CD14-positive monocyte (primary cell): ENCODE results near the gene CACNA1C. TPM values are rescaled to one million over a fixed set of nuclear protein-coding genes. Genes with fewer than 3 reads are reported as not detected.

Source experiments
- DNase-seq, 3 donors: peaks; one replicate each; pipeline ENCODE4 v3.0.0-alpha.2; 2011 to 2022
- H2AFZ ChIP-seq: 2 replicates; pipeline ENCODE4 v1.6.0; 2012; ENCODE audit warnings: mild to moderate bottlenecking, low read depth, low read length, inconsistent platforms; ENCODE audit not compliant: insufficient read depth, poor library complexity, severe bottlenecking
- H3K27ac ChIP-seq, 2 donors: 1 replicate in 1 of 2; 2 replicates in 1 of 2; pipeline ENCODE4 v1.5.1; 2012 to 2013; ENCODE audit warnings: low read length in 2 of 2, control low read depth in 1 of 2, inconsistent platforms in 1 of 2, low read depth in 1 of 2, mild to moderate bottlenecking in 1 of 2
- H3K27me3 ChIP-seq, 2 donors: one replicate each; pipeline versions ENCODE4 v1.6.0 to v1.6.1; 2011 to 2013; ENCODE audit warnings: low read length in 2 of 2; ENCODE audit not compliant: control insufficient read depth in 2 of 2, insufficient read depth in 2 of 2
- H3K36me3 ChIP-seq, 2 donors: replicated peaks in 1 of 2; 1 replicate in 1 of 2; 2 replicates in 1 of 2; pipeline versions ENCODE4 v1.5.1 to v1.6.1; 2012 to 2013; ENCODE audit warnings: low read length in 2 of 2, control low read depth in 1 of 2, inconsistent platforms in 1 of 2, mild to moderate bottlenecking in 1 of 2; ENCODE audit not compliant: insufficient read depth in 2 of 2, control insufficient read depth in 1 of 2
- H3K4me1 ChIP-seq, 2 donors: 1 replicate in 1 of 2; 2 replicates in 1 of 2; pipeline versions ENCODE4 v1.5.1 to v1.6.1; 2012 to 2013; ENCODE audit warnings: low read length in 2 of 2, control low read depth in 1 of 2, inconsistent platforms in 1 of 2, mild to moderate bottlenecking in 1 of 2, moderate library complexity in 1 of 2; ENCODE audit not compliant: insufficient read depth in 2 of 2, control insufficient read depth in 1 of 2
- H3K4me2 ChIP-seq: replicated peaks from 2 replicates; pipeline ENCODE3; 2012; ENCODE audit warnings: low read length, moderate library complexity, mild to moderate bottlenecking; ENCODE audit not compliant: poor library complexity, severe bottlenecking; ENCODE audit errors: extremely low read depth
- H3K4me3 ChIP-seq, 3 experiments: fragments of 200-600 bp in 1 of 3; sonication (generic) in 1 of 3; replicated peaks in 1 of 3; 1 replicate in 2 of 3; 2 replicates in 1 of 3; pipeline ENCODE4 v1.5.1; 2011 to 2013; ENCODE audit warnings: low read length in 3 of 3, mild to moderate bottlenecking in 3 of 3, control low read depth in 2 of 3, low read depth in 2 of 3, inconsistent platforms in 1 of 3, moderate library complexity in 1 of 3
- H3K79me2 ChIP-seq: 2 replicates; pipeline ENCODE4 v1.6.0; 2012; ENCODE audit warnings: mild to moderate bottlenecking, control low read depth, inconsistent platforms, low read length, moderate library complexity; ENCODE audit not compliant: insufficient read depth
- H3K9ac ChIP-seq: 2 replicates; pipeline ENCODE4 v1.6.0; 2017; ENCODE audit warnings: low read length, mild to moderate bottlenecking; ENCODE audit not compliant: insufficient read depth, poor library complexity, severe bottlenecking
- H3K9me3 ChIP-seq, 2 donors: replicated peaks in 1 of 2; 1 replicate in 1 of 2; 2 replicates in 1 of 2; pipeline versions ENCODE4 v1.5.1 to v1.6.1; 2012 to 2013; ENCODE audit warnings: low read length in 2 of 2, control low read depth in 1 of 2; ENCODE audit not compliant: control insufficient read depth in 1 of 2, insufficient read depth in 1 of 2
- H4K20me1 ChIP-seq: 2 replicates; pipeline ENCODE4 v1.6.0; 2012; ENCODE audit warnings: mild to moderate bottlenecking, low read length, control low read depth, moderate library complexity; ENCODE audit not compliant: insufficient read depth
- H3K27ac Mint-ChIP-seq, 7 donors: one replicate each; pipeline ENCODE4 v1.8.0; 2020; ENCODE audit warnings: mild to moderate bottlenecking in 7 of 7, mixed read lengths in 7 of 7, moderate library complexity in 6 of 7, inconsistent platforms in 2 of 7
- H3K27me3 Mint-ChIP-seq, 3 donors: one replicate each; pipeline ENCODE4 v1.8.0; 2021 to 2022; ENCODE audit warnings: low read depth in 3 of 3, mild to moderate bottlenecking in 3 of 3, mixed read lengths in 3 of 3, moderate library complexity in 3 of 3, inconsistent platforms in 1 of 3
- H3K36me3 Mint-ChIP-seq, 2 donors: one replicate each; pipeline ENCODE4 v1.8.0; 2020; ENCODE audit warnings: mixed read lengths in 2 of 2, inconsistent platforms in 1 of 2, mild to moderate bottlenecking in 1 of 2
- H3K4me1 Mint-ChIP-seq: one replicate; pipeline ENCODE4 v1.8.0; 2020; ENCODE audit warnings: mild to moderate bottlenecking, mixed read lengths
- H3K4me3 Mint-ChIP-seq, 2 donors: one replicate each; pipeline ENCODE4 v1.8.0; 2020; ENCODE audit warnings: mild to moderate bottlenecking in 2 of 2, mixed read lengths in 2 of 2, moderate library complexity in 1 of 2
- H3K9me3 Mint-ChIP-seq, 7 donors: one replicate each; pipeline ENCODE4 v1.8.0; 2020 to 2022; ENCODE audit warnings: mixed read lengths in 7 of 7, mild to moderate bottlenecking in 6 of 7, moderate library complexity in 6 of 7, inconsistent platforms in 2 of 7
- CTCF ChIP-seq: fragments of 200-600 bp; IDR thresholded peaks from one replicate; pipeline ENCODE4 v1.8.0; 2022; ENCODE audit warnings: antibody characterized with exemption, mild to moderate bottlenecking
- WGBS: methylation state at CpG from one replicate; pipeline ENCODE4 v1.1.5; 2013; ENCODE audit warnings: missing lambda C conversion rate; ENCODE audit not compliant: insufficient coverage; 5-methylcytosine and 5-hydroxymethylcytosine counted together
- intact Hi-C, 2 donors: fragments of 100-400 bp; cut with micrococcal nuclease; formaldehyde crosslinking; loops; one replicate each; pipeline versions ENCODE4 v1.15.0 to v1.15.1; 2023
- polyA plus RNA-seq, 3 donors: library from polyadenylated mRNA; depleted of rRNA in 1 of 3; unstranded in 2 of 3; stranded (reverse) in 1 of 3; fragments of 300-500 nt in 2 of 3; fragments of >200 nt in 1 of 3; fragmentation: Illumina TruSeq in 2 of 3; gene quantifications; 1 replicate in 2 of 3; 2 replicates in 1 of 3; pipeline ENCODE4 v1.2.3, GENCODE V29; 2012 to 2021

CACNA1C gene
- polyA plus RNA-seq, 3 donors: not detected

GRCh38 chr12:2226641-2227040 lies 173.9 kb downstream of the CACNA1C start:
- Mint-ChIP-seq H3K4me1 (peaks cover 20% of the 10 kb centered on the region), H3K4me3 (no peak overlapping the region), H3K36me3 (no peaks in the 10 kb centered on the region), H3K9me3 (peaks cover 0 to 6% (median 0%) of the 10 kb centered on the region in 7 donors), H3K27me3 (peaks cover 0 to 5% (median 3%) of the 10 kb centered on the region in 3 donors), H3K27ac (no peak overlapping the region)
- Histone ChIP-seq H3K9ac (no peak overlapping the region), H3K4me1 (peaks cover 7% of the 10 kb centered on the region in 2 donors), H3K4me2 (no peak overlapping the region), H3K27me3 (no peaks in the 10 kb centered on the region), H3K4me3 (no peak overlapping the region), H3K36me3 (no peaks in the 10 kb centered on the region), H2AFZ (no peak overlapping the region), H3K9me3 (no peaks in the 10 kb centered on the region), H4K20me1 (no peaks in the 10 kb centered on the region), H3K79me2 (no peaks in the 10 kb centered on the region), H3K27ac (no peak overlapping the region)
- TF ChIP-seq CTCF: no peak
- no peak for DNase-seq
- 85% methylated on average over 6 of the region's 8 CpGs for WGBS
- intact Hi-C loops: no loop called here

GRCh38 chr12:2227360-2227759 lies 174.6 kb downstream of the CACNA1C start:
- H3K4me1 Mint-ChIP-seq: peaks cover 20% of the 10 kb centered on the region
- Histone ChIP-seq H3K4me3 (no peak overlapping the region), H3K4me1 (peaks cover 7% of the 10 kb centered on the region in 2 donors), H2AFZ (no peak overlapping the region), H3K79me2 (no peaks in the 10 kb centered on the region), H4K20me1 (no peaks in the 10 kb centered on the region), H3K9me3 (no peaks in the 10 kb centered on the region), H3K27ac (no peak overlapping the region), H3K4me2 (no peak overlapping the region), H3K27me3 (no peaks in the 10 kb centered on the region), H3K9ac (no peak overlapping the region), H3K36me3 (no peaks in the 10 kb centered on the region)
- H3K9me3 Mint-ChIP-seq: peaks cover 0 to 6% (median 0%) of the 10 kb centered on the region in 7 donors
- no peak overlapping the region for H3K4me3 Mint-ChIP-seq
- WGBS: no CpG with 5 or more reads among the region's 1 CpG
- intact Hi-C loops: no loop called here
- no peaks in the 10 kb centered on the region for H3K36me3 Mint-ChIP-seq
- H3K27ac Mint-ChIP-seq: no peak overlapping the region
- no peak for TF ChIP-seq CTCF
- peaks cover 0 to 5% (median 3%) of the 10 kb centered on the region in 3 donors for H3K27me3 Mint-ChIP-seq
- DNase-seq: no peak
